GM19397 (cell line): ENCODE measurements around the gene COL11A1.
"Not testable (repeated sequence)": the region's sequence is repeated elsewhere in the genome, so short reads cannot be mapped to it uniquely, and the experiment has no call there.

Experiments
- ATAC-seq: cut with Tn5 transposase; IDR thresholded peaks from one replicate; pipeline ENCODE4 v1.9.1; 2021; ENCODE audit warnings: mild to moderate bottlenecking, moderate library complexity; ENCODE audit not compliant: unreplicated experiment

Gene COL11A1

DNA sequence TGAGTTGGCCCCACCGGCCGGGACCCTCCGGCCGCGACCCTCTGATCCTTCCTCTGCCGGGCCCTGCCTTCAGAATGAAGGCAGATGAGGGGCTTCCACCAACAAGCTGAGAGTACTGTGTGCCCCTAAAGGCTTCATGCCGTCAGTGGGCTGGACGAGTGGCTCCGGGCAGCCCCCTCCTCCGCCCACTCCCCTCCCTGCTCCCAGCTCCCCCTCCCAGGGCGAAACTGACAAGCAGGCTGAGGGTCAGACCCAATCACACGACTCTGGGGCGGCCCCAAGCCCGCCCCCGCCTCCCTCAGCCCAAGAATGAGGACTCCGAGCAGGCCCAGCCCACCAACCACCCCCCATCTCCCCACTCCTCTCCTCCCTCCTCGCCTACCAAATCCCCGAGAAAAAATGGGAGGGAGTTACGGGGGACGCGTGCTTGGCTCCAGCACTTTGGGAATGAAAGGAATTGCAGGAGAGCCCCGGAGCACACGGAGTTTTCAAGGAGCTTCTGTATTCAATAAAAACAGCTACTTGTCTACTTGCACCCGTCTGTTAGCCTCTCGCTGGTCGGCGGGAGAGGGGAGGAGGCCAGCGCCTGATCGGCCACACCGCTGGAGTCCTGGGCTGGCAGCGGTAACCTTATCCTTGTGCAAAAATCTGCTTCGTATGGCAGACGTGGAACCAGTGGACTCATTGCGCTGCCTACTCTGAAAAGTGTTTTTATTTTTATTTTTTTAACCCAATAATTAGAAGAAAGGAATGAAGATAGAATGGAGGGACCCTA, at the start of gene COL11A1:
TSS of gene COL11A1 (minus strand) at position 147 of the 775 bp plus-strand sequence. CDS start 344 bp downstream, outside the sequence.
- ATAC-seq: no peak

DNA sequence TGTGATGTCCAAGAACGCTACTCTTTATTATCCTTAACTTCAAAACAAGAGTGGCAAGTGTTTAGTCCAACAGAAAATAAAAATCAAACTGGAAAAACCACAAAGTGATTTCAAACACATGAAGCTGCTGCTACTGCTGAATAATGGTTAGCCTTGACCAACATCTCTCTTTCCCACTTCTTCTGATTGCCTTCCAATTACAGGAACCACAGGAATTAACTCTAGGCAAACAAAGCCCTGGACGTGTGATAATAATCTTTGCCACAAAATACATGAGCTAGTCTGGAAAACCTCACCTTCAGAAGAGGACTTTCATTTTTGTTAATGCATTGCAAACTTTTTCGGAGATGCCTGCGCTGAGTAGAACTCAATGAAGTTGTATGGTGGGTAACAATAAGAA, 48.6 kb upstream of the COL11A1 start:
- ATAC-seq: no peak

DNA sequence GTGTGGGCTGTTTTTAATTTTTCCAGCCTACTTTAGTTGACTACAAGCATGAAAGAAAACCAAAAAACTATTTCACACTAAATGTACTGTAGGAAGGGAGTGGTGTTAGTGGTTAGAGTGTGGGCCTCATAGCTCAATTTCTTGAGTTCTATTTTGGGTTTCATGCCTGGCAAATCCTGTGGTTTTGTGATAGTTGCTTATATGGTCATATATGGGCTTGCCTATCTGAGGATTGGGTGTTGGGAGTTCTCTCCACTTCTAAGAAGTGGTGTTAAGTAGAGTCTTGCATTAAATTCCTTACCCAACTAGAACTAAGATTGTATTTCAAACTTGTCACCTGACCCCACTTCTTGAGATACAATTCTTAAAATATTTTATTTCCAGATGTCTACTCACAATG, 37.8 kb upstream of the COL11A1 start:
- no peak for ATAC-seq

DNA sequence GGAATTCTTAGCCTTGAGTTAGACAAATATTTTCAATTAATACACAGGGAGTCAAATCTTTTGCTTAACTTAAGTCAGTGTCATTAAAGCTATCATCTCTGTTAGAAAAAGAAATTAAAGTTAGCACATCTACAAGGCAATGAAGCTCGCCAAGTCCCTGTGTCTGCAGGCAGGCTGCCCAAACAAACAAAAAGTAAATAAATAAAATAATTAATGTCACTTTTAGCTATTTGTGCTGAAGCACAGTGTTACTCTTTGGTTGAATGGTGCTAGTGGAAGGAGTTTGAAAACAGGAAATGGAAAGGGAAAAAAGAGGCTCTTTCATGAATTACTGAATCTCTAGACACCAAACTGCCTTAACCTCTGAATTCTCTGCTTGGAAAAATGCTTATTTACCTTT, 37.1 kb upstream of the COL11A1 start:
- ATAC-seq: no peak

DNA sequence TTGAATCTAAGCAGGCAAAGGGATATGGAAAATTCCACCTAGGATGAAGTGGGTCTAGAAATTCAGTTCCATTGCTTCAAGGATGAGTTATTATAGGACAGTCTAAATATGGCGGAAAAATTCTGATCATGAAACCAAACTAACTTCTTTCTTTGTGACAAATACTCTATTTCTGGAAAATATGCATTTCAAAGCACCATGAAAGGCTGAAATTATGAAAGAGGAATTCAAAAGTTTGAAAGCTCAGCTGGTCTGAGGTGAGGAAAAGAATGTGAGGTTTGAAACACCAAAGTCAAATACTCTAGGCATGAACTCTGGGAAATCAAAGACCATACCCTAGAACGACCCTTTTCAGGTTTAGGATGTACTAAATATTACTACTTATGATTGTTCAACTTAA, 36.4 kb upstream of the COL11A1 start:
- no peak for ATAC-seq

- ATAC-seq: no peak
Measured at GRCh38 chr1:103142461-103142860, 34.1 kb upstream of the COL11A1 start.

DNA sequence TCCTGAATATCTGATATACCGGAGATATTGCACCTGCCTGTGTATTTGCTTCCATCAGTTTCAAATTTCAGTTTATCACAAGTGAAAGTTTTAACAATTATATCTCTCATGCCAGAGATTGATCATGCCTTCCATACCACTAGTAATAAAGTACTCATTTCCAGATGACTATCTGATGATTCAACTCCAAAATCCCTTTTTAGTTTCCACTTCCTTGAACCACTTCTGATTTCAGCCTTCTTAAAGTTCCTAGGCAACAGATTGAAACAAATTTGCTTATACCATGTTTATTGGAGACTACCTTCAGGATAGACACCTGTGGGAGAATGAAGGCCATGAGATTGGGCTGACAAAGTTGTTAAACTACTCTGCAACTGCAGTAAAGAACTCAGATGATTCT, 21.5 kb upstream of the COL11A1 start:
- no peak for ATAC-seq

- no peak for ATAC-seq
Measured at GRCh38 chr1:103129255-103129654, 20.9 kb upstream of the COL11A1 start.

DNA sequence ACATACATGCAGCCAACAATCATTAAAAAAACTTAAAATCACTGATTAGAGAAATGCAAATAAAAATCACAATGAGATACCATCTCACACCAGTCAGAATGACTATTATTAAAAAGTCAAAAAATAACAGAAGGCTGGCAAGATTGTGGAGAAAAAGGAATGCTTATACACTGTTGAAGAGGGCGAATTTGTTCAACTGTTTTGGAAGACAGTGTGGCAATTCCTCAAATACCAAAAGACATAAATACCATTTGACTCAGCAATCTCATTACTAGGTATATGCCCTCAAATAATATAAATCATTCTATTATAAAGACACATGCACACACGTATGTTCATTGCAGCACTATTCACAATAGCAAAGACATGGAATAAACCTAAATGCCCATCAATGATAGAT, 19.9 kb upstream of the COL11A1 start:
- ATAC-seq: not testable (repeated sequence)

- ATAC-seq: no peak
Measured at GRCh38 chr1:103125219-103125618, 16.9 kb upstream of the COL11A1 start.

- no peak for ATAC-seq
Measured at GRCh38 chr1:103122983-103123720, 14.8 kb upstream of the COL11A1 start.

DNA sequence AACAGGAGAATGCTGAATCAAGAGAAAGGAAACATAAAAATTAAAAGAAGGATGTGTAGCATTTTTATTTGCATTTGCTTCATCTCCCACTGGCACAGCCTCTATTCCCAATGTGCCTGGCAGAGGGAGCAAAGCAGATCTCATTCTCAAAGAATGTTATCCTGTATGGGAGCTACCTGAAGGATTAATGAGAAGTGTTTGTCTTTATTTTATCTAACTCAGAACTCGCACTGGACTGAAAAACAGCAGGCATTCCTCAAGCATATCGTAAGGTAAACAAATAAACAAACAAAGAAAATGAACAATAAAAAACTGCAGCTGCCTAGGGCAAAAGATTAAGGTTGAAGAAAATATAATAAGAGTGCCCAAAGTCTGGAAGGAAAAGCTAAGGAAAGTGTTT, 12.7 kb upstream of the COL11A1 start:
- ATAC-seq: no peak

- no peak for ATAC-seq
Measured at GRCh38 chr1:103112546-103112945, 4.2 kb upstream of the COL11A1 start.

- no peak for ATAC-seq
Measured at GRCh38 chr1:103111926-103112325, 3.6 kb upstream of the COL11A1 start.

DNA sequence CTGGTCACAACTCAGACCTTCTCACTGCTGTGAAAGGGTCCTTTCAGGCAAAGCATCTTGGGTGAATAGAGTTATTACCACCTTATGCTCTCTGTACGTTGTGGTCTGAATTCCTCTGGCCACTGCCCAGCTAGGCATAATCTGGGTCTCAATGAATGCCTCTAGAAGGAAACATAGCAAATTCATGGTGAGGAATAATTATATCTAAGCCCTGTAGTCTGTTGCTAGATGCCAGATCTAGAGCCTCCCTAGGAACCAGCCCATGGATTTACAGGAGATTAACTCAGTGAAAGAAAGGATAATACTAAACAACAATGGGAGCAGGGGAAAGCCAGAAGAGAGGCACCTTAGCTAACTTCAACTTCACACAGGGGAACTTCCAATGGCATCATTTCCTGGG, 2.4 kb upstream of the COL11A1 start:
- no peak for ATAC-seq

DNA sequence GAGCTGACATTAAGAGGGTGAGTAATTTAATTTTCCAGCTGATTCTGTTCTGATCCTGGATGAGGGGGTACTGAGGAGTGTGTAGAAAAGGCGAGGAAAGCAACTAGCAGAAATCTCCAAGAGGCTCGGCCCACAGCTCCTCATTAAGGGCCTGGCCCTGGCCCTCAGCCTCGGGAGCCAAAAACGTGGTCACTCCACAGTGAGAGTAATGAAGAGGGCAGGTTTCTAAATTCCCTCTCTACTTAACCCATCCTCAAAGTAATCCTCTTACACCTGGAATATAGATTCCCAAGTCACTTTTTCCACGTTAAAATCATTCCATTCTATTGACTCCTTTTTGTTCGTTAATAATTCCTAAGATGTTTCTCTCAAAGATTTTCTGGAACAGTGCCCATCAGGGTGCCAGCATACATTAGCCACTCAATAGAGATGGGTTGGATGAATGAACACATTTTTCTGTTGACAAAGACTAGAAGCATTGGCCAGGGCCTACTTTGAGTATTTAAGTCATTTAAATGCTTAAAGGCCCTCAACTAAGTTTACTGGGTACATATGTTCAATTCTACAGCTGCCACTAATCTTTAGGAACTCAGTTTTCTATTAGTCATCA, 1.1 kb upstream of the COL11A1 start:
- no peak for ATAC-seq

GRCh38 chr1:103107741-103108375, 464 bp downstream of the COL11A1 start:
- ATAC-seq: no peak

DNA sequence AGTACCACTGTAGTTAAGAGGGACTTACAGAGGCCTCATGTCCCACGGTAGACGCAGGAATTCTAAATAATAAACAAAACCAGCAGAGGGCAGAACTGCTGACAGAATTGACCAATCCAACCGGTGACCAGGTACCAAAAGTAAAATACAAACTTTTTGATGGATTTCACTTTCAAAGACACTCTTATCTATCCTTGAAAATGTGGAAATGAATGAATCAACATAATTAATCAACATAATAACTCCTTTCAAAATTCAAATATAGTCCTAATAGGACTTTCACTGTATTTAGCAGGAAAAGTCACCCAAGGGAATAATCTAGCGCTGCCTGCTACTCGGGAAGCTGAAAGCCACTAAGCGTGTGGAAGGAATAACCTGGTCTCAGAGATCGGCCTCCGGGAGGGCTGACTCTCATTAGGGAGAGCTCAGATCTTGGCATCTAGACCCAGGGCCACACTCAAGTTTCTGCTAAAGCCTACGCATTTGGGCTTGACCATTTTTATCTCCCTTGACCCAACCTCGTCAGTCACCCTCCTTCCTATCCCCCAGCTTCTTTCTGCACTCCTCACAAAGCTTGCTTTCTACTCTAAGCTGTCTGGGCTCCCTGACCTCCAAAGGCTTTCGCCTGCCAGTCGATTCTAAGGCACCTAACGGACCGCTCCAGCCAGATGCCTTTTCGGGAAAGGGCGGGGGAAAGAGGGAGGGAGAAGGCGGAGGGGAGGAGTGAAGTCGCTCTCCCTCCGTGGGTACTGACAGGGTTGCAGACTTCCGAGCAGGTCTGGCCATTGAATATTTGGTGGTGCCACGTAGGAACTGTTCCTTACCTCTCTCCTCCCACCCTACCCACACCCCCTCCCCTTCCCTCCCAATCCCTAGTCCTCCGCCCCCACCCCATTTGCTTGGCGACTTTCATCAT, 1.6 kb downstream of the COL11A1 start:
- ATAC-seq: peak; percentile 80

DNA sequence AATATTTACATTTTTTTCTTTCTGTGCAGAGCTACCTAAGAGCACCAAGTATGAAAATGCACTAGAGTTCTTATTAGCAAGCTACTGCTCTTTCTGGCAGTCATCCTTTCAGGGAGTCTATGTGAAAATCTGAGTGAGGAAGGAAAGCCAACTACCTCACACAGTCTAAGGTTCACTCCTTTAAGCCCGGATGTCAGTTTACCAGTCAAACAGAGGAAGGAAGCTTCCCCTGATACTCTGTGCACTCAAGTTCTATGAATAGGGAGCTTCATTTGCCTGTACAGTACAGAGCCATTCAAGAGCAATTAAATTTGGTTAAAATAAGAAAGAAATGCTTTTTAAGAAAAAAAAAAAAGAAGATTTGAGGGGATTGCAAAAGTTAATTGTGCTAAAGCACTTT, 6.9 kb downstream of the COL11A1 start:
- ATAC-seq: no peak

DNA sequence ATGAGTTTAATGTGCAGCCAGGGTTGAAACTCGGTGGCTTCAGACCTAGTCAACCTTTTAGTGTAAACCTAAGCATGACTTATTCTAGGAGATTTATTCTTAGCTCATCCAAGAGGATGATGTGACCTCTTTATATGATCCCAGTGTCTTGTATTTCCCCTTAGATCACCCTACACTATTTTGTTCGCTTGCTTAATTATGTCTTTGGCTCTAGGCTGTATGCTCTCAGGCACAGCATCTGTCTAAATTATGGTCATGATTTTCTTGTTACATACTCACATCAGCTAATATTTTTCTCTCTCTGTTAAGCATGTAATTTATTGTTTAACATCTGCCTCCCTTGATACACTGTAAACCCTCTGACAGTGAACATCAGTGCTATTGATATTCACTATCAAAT, 19.1 kb downstream of the COL11A1 start:
- no peak for ATAC-seq
